ENCODE results near the gene FUT4.

The FUT4 gene

GRCh38 chr11:94557421-94557820 lies 13.7 kb downstream of the FUT4 start:
- TF ChIP-seq CTCF (conservative IDR thresholded peaks at IDR 0.05; ENCODE audit: low read depth, low read length), result no peak
- peak; percentile 32 for DNase-seq (ENCODE audit: low read depth)
- no peak overlapping the region for H3K4me3 ChIP-seq (ENCODE audit: low read depth, low read length)

- no peak for TF ChIP-seq CTCF (conservative IDR thresholded peaks at IDR 0.05; ENCODE audit: low read depth, low read length)
- DNase-seq (ENCODE audit: low read depth), result no peak
- no peak overlapping the region for H3K4me3 ChIP-seq (ENCODE audit: low read depth, low read length)
Measured at GRCh38 chr11:94557992-94558391, 14.3 kb downstream of the FUT4 start.

- no peak for TF ChIP-seq CTCF (conservative IDR thresholded peaks at IDR 0.05; ENCODE audit: low read depth, low read length)
- no peak for DNase-seq (ENCODE audit: low read depth)
- no peak overlapping the region for H3K4me3 ChIP-seq (ENCODE audit: low read depth, low read length)
Measured at GRCh38 chr11:94558468-94558867, 14.7 kb downstream of the FUT4 start.

- DNase-seq (ENCODE audit: low read depth), result no peak
- TF ChIP-seq CTCF (conservative IDR thresholded peaks at IDR 0.05; ENCODE audit: low read depth, low read length), result no peak
- H3K4me3 ChIP-seq (ENCODE audit: low read depth, low read length), result no peak overlapping the region
Measured at GRCh38 chr11:94558932-94559331, 15.2 kb downstream of the FUT4 start.

GRCh38 chr11:94559361-94559760 lies 15.6 kb downstream of the FUT4 start:
- TF ChIP-seq CTCF (conservative IDR thresholded peaks at IDR 0.05; ENCODE audit: low read depth, low read length), result no peak
- no peak for DNase-seq (ENCODE audit: low read depth)
- no peak overlapping the region for H3K4me3 ChIP-seq (ENCODE audit: low read depth, low read length)

GRCh38 chr11:94560834-94561233 lies 17.1 kb downstream of the FUT4 start:
- no peak overlapping the region for H3K4me3 ChIP-seq (ENCODE audit: low read depth, low read length)
- no peak for DNase-seq (ENCODE audit: low read depth)
- no peak for TF ChIP-seq CTCF (conservative IDR thresholded peaks at IDR 0.05; ENCODE audit: low read depth, low read length)

GRCh38 chr11:94563176-94563847 lies 19.6 kb downstream of the FUT4 start:
- no peak overlapping the region for H3K4me3 ChIP-seq (ENCODE audit: low read depth, low read length)
- TF ChIP-seq CTCF (conservative IDR thresholded peaks at IDR 0.05; ENCODE audit: low read depth, low read length), result peak; percentile 54
- DNase-seq (ENCODE audit: low read depth), result peak; percentile 80

Data from choroid plexus epithelial cell (primary cell).